ENCODE data around the gene NDUFA9.

Gene NDUFA9

DNA sequence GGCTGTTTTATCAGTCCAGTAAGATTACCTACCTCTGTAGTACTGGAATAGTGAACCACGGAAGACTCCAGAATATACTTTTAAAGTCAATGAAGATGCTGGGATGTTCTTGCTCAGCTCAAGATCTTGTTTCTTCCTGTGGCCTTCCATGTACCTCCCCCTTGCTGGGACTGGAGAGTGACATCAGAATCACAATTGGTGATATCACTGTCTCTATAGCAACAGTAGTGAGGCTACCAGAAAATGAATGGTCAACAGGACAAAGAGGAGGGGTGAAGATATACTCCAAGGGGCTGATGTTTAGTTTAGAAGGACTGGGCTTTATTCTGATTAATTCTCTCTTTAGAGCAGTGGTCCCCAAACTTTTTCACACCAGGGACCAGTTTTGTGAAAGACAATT lies 3.9 kb upstream of the NDUFA9 start:
- TF ChIP-seq, protein P1, sequence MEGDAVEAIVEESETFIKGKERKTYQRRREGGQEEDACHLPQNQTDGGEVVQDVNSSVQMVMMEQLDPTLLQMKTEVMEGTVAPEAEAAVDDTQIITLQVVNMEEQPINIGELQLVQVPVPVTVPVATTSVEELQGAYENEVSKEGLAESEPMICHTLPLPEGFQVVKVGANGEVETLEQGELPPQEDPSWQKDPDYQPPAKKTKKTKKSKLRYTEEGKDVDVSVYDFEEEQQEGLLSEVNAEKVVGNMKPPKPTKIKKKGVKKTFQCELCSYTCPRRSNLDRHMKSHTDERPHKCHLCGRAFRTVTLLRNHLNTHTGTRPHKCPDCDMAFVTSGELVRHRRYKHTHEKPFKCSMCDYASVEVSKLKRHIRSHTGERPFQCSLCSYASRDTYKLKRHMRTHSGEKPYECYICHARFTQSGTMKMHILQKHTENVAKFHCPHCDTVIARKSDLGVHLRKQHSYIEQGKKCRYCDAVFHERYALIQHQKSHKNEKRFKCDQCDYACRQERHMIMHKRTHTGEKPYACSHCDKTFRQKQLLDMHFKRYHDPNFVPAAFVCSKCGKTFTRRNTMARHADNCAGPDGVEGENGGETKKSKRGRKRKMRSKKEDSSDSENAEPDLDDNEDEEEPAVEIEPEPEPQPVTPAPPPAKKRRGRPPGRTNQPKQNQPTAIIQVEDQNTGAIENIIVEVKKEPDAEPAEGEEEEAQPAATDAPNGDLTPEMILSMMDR (conservative IDR thresholded peaks at IDR 0.05; ENCODE audit: low read depth, low read length): no peak
- DNase-seq (ENCODE audit: low read depth): no peak
- H3K4me3 ChIP-seq (ENCODE audit: low read length): no peak overlapping the region

DNA sequence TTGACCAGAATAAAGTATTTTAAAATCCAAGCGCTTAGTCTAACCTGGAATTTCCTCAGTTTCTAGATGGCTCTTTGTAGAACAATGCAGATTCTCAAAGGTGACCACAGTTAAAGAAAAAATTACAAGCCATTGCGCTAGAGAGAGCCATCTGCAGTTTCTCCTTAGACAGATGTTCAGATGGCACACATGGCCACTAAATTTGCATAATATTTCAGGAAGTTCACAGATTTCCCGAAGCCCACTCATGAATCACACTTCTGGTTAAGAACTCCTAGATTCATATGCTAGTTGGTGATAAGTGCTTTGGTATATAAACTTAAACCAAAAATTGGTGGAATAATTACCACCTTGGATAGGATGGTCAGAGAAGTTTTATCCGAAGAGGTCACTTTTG lies 812 bp upstream of the NDUFA9 start:
- TF ChIP-seq, protein P1 (conservative IDR thresholded peaks at IDR 0.05; ENCODE audit: low read depth, low read length): no peak
- peak overlapping the region; percentile 98 for H3K4me3 ChIP-seq (ENCODE audit: low read length)
- no peak for DNase-seq (ENCODE audit: low read depth)

DNA sequence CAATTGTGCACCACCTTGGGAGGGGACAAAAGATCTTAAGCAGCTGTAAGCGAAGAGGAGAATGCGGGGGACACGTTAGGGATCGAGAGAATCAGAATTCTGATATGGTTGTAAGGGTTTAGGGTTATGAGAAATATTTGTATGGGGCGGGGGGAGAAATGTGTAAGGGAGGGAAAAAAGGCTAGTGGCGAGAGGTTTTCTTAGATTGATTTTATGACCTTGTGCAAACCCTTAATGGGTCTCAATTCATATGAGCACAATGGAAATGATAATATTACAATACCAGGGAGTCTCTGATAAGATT lies 396 bp downstream of the NDUFA9 start:
- TF ChIP-seq, protein P1 (conservative IDR thresholded peaks at IDR 0.05; ENCODE audit: low read depth, low read length): no peak
- DNase-seq (ENCODE audit: low read depth): no peak
- H3K4me3 ChIP-seq (ENCODE audit: low read length): peak overlapping the region; percentile 98

DNA sequence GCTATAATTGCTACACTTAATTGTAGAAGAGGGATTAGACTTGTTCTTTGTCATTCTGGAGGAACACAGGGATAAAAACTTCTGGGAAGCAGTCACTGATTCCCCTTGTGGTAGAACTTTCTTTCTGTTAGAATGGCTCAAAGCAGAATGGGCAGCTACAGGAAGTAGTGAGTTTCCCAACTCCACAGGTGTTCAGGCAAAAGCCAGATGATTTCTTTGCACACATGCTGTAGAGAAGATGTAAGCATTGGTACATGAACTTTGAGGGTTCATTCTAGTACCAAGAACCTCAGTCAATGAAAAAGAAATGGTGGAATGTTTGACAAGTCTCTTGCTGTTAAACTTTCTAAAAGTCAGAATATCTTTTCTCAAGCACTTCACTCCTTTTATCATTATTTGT lies 4.3 kb downstream of the NDUFA9 start:
- no peak for DNase-seq (ENCODE audit: low read depth)
- H3K4me3 ChIP-seq (ENCODE audit: low read length): no peak overlapping the region
- TF ChIP-seq, protein P1 (conservative IDR thresholded peaks at IDR 0.05; ENCODE audit: low read depth, low read length): peak; percentile 18

- H3K4me3 ChIP-seq (ENCODE audit: low read length): no peak overlapping the region
- DNase-seq (ENCODE audit: low read depth): no peak
- TF ChIP-seq, protein P1 (conservative IDR thresholded peaks at IDR 0.05; ENCODE audit: low read depth, low read length): no peak
Measured at GRCh38 chr12:4653691-4654090, 4.8 kb downstream of the NDUFA9 start.

GRCh38 chr12:4663971-4664505 lies 15.1 kb downstream of the NDUFA9 start:
- no peak for DNase-seq (ENCODE audit: low read depth)
- no peak overlapping the region for H3K4me3 ChIP-seq (ENCODE audit: low read length)
- TF ChIP-seq, protein P1 (conservative IDR thresholded peaks at IDR 0.05; ENCODE audit: low read depth, low read length): no peak

DNA sequence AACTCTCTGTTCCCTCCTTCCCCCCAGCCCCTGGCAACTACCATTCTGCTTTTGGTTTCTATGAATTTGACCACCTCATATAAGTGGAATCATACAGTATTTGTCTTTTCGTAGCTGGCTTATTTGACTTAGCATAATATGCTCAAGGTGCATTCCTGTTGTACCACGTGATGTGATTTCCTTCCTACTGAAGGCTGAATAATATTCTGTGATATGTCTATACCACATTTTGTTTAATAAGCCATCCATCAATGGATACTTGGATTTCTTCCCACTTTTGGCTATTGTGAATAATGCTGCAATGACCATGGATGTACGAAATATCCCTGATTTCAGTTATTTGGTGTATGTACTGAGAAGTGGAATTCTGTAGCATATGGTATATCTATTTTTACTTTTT lies 16.3 kb downstream of the NDUFA9 start:
- H3K4me3 ChIP-seq (ENCODE audit: low read length): no peak overlapping the region
- TF ChIP-seq, protein P1 (conservative IDR thresholded peaks at IDR 0.05; ENCODE audit: low read depth, low read length): no peak
- no peak for DNase-seq (ENCODE audit: low read depth)

Data from retinal pigment epithelial cell (primary cell).